Measurements from ENCODE around the gene SFXN1.
A peak's percentile ranks its signal among the peaks of the same experiment; 100 is the strongest.
"Not testable (repeated sequence)": the region's sequence is repeated elsewhere in the genome, so short reads cannot be mapped to it uniquely, and the experiment has no call there.

SFXN1 gene

GRCh38 chr5:175478384-175479124 is at the start of gene SFXN1:
TSS of gene SFXN1 (plus strand) at chr5:175478560. CDS start at chr5:175492104, 13,544 bp downstream.
- peak; percentile 80 for DNase-seq (ENCODE audit: low spot score)

DNA sequence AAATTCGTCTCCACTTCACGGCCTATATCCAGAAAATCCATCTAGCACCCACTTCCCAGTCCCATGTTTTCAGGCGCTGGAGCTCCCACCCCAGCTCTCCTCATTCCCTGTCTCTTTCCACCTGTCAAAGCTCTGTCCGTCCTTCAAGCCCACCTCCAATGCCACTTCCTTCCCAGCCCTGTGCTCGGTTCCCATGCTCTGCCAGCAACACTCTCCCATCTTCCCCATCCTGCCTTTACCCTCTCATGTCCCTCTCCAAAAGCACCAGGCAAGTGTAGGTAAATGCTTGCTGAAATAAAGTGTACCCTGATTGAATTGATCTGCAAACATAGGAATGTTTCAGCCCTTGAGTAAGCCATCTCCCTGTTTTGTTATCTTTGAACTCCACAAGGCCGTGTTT is 43.6 kb upstream of the SFXN1 start:
- no peak for DNase-seq (ENCODE audit: low spot score)

DNA sequence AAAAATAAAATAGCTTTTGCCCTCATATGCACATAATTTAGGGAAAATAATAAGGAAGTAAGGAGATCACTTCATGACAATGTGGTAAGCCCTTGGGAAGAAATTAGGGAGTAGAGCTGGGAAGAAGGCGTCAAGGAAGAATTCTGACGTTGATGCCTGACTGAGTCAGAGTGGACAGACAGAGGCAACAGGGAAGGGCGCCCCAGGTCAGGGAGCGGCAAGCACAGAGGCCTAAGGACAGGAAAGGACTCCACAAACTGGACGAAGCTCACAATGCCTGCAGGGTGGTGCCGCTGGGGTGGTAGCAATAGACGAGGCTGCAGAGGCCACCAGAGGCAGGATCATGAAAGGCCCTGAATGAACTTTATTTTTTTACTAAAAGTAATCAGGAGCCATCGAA is 42.0 kb upstream of the SFXN1 start:
- no peak for DNase-seq (ENCODE audit: low spot score)

DNA sequence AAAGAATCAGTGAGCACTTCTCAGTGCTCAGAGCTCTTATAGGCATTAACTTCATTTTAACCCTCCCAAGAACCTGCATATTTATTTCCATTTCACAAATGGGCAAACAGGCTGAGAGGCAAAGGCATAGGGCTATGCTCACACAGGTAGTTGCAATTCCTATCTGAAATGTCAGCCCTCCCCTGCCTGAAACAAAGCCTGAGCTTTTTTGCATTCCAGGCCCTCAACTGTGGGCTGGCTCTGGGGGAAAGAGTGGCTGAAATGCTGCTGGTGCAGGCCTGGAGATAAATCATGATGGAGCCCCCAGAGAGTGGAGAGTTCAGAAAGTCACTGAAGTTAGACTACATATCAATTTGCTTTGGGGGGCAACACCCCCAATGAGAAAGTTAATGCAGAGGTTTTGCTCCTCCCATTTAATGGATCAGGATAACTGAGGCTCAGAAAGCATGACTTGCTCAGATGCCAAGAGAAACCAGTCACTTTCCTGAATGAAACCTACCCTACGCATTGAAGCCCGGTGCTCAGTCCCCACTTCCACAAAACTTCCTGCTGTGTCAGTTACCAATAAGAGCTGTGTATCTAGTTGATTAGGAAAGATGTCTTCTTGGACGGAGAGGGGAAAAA is 40.0 kb upstream of the SFXN1 start:
- DNase-seq (ENCODE audit: low spot score) = no peak

GRCh38 chr5:175443514-175444059 is 34.8 kb upstream of the SFXN1 start:
- DNase-seq (ENCODE audit: low spot score) = no peak

DNA sequence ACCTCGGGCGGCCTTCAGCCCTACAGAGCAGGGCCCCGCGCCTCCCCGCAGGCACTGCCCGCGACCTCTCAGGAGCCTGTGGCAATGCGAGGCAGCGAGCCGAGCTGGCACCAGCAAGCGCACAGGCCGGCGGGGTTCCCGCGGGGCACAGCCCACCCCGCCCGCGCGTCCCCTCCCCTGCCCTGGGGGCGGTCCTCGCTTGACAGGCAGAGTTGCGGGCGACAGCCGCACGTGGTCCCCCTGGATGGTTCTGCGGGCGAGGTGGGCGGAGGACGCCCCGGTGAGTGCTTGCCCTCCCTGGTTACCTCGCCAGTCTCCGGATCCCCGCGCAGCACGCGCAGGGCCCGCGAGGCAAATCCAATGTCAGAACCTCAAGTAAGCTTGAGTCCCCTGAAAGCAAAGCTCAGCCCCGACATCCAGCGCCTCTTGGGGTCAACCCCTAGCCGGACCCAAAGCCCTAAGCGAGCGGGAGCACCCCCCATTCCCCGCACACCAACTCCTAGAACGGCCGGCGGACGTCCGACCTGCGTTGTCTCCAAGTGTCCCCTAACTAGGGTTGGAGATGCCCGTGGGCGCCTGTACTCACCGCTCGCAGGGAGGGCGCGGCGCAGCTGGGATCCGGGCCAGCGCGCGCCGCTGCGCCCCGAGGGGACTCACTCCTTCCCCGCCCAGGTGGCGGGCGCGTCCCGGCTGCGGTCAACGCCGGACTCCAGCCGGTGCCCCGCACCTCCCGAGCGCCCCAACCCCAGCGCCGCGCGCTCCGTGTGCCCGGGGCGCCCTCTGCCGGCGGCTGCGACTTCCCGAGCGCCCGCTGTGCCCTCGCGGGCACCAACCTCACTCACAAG is 34.1 kb upstream of the SFXN1 start, which contains the start of gene DRD1:
DRD1 (minus strand) TSS at position 123 of the 845 bp plus-strand sequence. CDS start 1,083 bp downstream, outside the sequence.
- peak; percentile 26 for DNase-seq (ENCODE audit: low spot score)

GRCh38 chr5:175444905-175445456 is 33.4 kb upstream of the SFXN1 start:
- no peak for DNase-seq (ENCODE audit: low spot score)

DNA sequence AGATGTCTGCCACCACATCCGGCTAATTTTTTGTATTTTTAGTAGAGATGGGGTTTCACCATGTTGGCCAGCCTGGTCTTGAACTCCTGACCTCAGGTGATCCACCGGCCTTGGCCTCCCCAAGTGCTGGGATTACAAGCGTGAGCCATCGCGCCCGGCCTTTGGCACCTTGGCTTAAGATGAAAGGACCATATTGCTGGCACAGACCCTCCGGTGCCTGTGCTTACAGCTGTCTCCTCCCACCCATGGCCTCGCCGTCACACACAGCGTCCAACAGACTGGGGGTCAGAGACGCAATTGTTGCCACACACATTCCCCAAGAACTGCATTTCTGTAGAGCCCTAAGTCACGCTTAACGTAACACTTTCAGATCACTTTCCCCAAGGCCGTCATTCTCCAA is 32.0 kb upstream of the SFXN1 start:
- DNase-seq (ENCODE audit: low spot score) = not testable (repeated sequence)

DNA sequence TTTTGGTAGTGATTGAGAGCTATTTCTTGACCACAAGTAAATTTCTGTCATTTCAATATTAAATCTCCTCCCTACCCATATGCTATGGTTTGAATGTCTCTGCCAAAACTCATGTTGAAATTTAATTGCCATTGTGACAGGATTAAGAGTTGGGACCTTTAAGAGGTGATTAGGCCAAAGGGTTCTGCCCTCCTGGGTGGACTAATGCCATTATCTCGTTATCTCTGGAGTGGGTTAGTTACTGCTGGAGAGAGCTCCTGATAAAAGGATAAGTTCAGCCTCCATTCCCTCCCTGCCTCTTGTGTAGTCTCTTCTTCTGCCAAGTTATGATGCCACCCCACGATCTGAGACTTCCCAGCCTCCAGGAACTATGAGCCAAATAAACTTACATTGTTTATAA is 30.8 kb upstream of the SFXN1 start:
- DNase-seq (ENCODE audit: low spot score) = no peak

GRCh38 chr5:175448276-175448675 is 30.1 kb upstream of the SFXN1 start:
- no peak for DNase-seq (ENCODE audit: low spot score)

GRCh38 chr5:175452166-175452565 is 26.2 kb upstream of the SFXN1 start:
- DNase-seq (ENCODE audit: low spot score) = no peak

DNA sequence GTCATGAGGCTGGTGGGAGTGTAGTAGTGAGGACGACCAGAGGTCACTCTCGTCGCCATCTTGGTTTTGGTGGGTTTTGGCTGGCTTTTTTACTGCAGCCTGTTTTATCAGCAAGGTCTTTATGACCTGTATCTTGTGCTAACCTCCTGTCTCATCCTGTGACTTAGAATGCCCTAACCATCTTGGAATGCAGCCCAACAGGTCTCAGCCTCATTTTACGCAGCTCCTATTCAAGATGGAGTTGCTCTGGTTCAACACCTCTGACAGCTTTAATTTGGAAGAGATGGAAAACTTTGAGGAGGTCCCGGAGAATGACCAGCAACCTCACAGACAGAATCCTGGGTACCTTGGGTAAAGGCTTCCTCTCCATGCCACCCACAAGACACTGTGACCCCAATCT is 24.0 kb upstream of the SFXN1 start:
- not testable (repeated sequence) for DNase-seq (ENCODE audit: low spot score)

DNA sequence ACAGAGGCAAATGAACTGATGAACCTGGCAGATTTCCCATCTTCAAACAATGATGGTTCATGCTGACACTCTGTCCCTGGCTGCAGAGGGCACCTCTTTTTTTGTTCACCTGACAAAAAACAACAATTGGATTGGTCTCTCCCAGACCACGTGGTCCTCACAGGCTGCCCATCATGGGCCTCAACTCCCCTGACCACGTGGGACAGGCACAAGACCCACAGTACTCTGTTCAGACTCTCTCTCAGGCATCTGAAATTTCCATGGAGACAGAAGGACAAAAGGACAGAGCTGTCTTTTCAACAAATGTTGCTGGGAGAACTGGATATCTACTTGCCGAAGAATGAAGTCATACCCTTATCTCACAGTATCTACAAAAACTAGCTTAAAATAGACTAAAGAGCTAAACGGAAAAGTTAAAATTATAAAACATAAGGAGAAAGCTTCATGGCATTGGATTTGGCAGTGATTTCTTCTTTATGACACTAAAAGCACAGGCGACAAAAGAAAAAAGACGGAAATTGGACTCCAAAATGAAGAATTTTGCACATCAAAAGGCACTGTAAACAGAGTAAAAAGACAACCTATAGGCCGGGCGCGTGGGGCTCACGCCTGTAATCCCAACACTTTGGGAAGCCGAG is 22.1 kb upstream of the SFXN1 start:
- no peak for DNase-seq (ENCODE audit: low spot score)

- DNase-seq (ENCODE audit: low spot score) = no peak
These were observed 20.9 kb upstream of the SFXN1 start for GRCh38 chr5:175457466-175457865.

DNA sequence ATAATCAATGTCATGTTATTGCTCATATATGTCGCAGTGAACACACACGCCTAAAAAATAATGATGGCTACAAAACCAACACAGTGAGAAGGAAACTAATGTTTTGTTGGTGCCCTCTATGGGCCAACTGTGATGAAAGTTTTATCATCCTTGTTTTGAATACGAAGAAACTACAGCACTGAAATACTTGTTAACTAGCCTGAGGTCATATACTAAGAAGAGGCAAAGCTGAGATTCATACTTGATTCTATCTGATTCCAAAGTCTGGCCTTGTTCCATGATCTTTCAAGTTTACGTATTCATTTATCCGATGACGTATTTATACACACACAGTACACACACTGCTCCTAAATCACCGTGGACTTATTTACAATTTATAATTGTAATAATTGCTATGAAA is 18.2 kb upstream of the SFXN1 start:
- peak; percentile 47 for DNase-seq (ENCODE audit: low spot score)

GRCh38 chr5:175460552-175460951 is 17.8 kb upstream of the SFXN1 start:
- DNase-seq (ENCODE audit: low spot score) = no peak

DNA sequence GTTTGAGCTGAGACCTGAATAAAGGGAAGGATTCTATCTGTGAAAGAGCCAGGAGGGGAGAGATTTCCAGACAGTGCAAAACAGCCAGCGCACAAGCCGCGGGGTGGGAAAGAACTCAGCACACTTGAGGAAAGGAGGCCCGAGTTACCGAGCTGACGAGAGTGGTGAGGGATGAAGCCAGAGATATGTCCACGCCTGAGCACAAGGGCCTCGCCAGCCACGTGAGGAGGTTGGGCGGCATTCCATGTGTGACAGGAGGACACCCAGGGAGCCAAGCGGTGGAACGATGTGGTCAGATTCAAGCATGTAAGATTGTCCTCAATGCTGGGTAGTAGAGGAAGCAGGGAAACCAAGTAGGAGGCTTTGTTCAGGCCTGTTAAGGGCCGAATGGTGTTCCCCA is 17.0 kb upstream of the SFXN1 start:
- no peak for DNase-seq (ENCODE audit: low spot score)

- DNase-seq (ENCODE audit: low spot score) = no peak
These were observed 14.7 kb upstream of the SFXN1 start for GRCh38 chr5:175463641-175464040.

GRCh38 chr5:175464074-175464941 is 14.1 kb upstream of the SFXN1 start:
- peak; percentile 78 for DNase-seq (ENCODE audit: low spot score)

GRCh38 chr5:175464942-175465233 is 13.5 kb upstream of the SFXN1 start:
- DNase-seq (ENCODE audit: low spot score) = no peak

- DNase-seq (ENCODE audit: low spot score) = no peak
These were observed 13.1 kb upstream of the SFXN1 start for GRCh38 chr5:175465282-175465681.

All from Ammon's horn (tissue), 1 donor.